SU-DHL-6 (cell line): ENCODE results near the gene STXBP3.

Experiments used
- H2AFZ ChIP-seq: fragments of 200-600 bp; sonication (generic); 2 replicates; pipeline ENCODE4 v1.6.1; 2014; ENCODE audit warnings: low read depth, mild to moderate bottlenecking, moderate library complexity, mixed read lengths, antibody characterized with exemption, low read length; ENCODE audit not compliant: severe bottlenecking
- H3F3A ChIP-seq: fragments of 200-600 bp; shearing (Covaris generic); 2 replicates; pipeline ENCODE4 v1.6.0; 2016; ENCODE audit warnings: antibody characterized with exemption, mild to moderate bottlenecking; ENCODE audit not compliant: insufficient read depth
- H3K27ac ChIP-seq: fragments of 200-600 bp; sonication (generic); 2 replicates; pipeline ENCODE4 v1.5.1; 2016; ENCODE audit warnings: low read depth, mild to moderate bottlenecking, low read length, moderate library complexity, mixed read lengths
- H3K27me3 ChIP-seq: fragments of 200-600 bp; sonication (generic), shearing (Covaris generic); 2 replicates; pipeline ENCODE4 v1.6.0; 2014; ENCODE audit warnings: mild to moderate bottlenecking, low read length
- H3K36me3 ChIP-seq: fragments of 200-600 bp; sonication (generic); 2 replicates; pipeline ENCODE4 v1.6.1; 2014; ENCODE audit warnings: mild to moderate bottlenecking, low read length, mixed read lengths
- H3K4me2 ChIP-seq: fragments of 300-600, 200-600 bp; shearing (Covaris generic), sonication (generic); 2 replicates; pipeline ENCODE4 v1.6.0; 2014; ENCODE audit warnings: low read length, low read depth, mild to moderate bottlenecking; ENCODE audit not compliant: poor library complexity, severe bottlenecking
- H3K4me3 ChIP-seq: fragments of 200-600 bp; sonication (generic); 2 replicates; pipeline ENCODE4 v1.5.1; 2014; ENCODE audit warnings: antibody characterized with exemption, low read length, mild to moderate bottlenecking, mixed read lengths; ENCODE audit not compliant: insufficient read depth, poor library complexity, severe bottlenecking
- H3K79me2 ChIP-seq: fragments of 200-600 bp; sonication (generic); 2 replicates; pipeline ENCODE4 v1.6.1; 2014; ENCODE audit warnings: mild to moderate bottlenecking, low read length, moderate library complexity; ENCODE audit not compliant: insufficient read depth
- H3K9ac ChIP-seq: fragments of 200-600 bp; sonication (generic); 2 replicates; pipeline ENCODE4 v1.7.0; 2014; ENCODE audit warnings: mild to moderate bottlenecking, low read length
- H3K9me2 ChIP-seq: fragments of 200-600 bp; sonication (generic); replicated peaks from 2 replicates; pipeline ENCODE4 v1.6.1; 2014; ENCODE audit warnings: low read length; ENCODE audit not compliant: insufficient read depth
- H3K9me3 ChIP-seq: fragments of 200-600 bp; sonication (generic); 2 replicates; pipeline ENCODE4 v1.6.1; 2014; ENCODE audit warnings: low read length, mixed read lengths; ENCODE audit not compliant: insufficient read depth
- H4K20me1 ChIP-seq: fragments of 200-600 bp; sonication (generic); 2 replicates; pipeline ENCODE4 v1.6.1; 2014; ENCODE audit warnings: low read depth, mild to moderate bottlenecking, antibody characterized with exemption, low read length, moderate library complexity, mixed read lengths
- EZH2phosphoT487 ChIP-seq: fragments of 200-600 bp; sonication (generic), shearing (Covaris generic); conservative IDR thresholded peaks from 2 replicates; pipeline ENCODE4 v1.6.1; 2018; ENCODE audit warnings: mild to moderate bottlenecking, antibody characterized with exemption, low read length, moderate library complexity, mixed read lengths
- TF ChIP-seq, protein P1 (sequence below): fragments of 200-600 bp; sonication (generic); IDR thresholded peaks from one replicate; pipeline ENCODE4 v1.5.1; 2017; ENCODE audit warnings: antibody characterized with exemption, mild to moderate bottlenecking, low read length, moderate library complexity; ENCODE audit not compliant: insufficient read depth, poor library complexity, severe bottlenecking

Gene STXBP3

DNA sequence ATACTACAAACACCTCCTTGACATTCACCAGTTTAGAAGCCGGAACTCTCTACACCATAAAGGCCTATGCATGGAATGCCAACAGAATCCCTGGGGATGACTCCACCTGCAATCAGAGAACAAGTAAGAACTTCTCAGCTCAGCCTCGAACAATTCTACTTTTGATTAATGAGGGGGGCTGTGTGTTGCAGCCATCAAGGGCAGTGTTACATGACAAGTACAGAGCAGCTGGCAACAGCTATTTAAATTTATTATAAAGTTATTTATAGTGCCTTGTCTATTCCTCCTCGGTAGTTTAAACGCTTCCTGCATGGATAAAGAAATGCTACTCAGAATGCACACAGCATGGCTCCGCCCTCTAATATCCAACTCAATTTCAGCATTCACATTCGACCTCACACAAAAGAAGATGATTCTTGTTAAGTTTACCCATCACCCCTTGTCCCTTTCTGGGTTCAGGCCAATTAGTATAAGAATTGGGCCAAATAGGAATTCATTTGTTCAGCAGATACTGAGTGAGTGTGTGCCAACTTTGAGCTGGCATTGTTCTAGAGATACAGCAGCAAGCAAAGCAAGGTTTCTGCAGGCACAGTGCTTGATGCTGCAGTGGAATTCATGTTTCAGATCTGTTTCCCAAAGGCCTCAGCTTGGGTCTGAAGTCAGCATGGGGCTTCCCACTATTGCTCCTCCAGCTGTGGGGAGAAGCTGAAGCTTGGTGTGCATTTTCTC is 27.4 kb upstream of the STXBP3 start:
- H3K27me3 ChIP-seq: no peaks in the 10 kb centered on the region
- no peak overlapping the region for H3K4me3 ChIP-seq
- no peaks in the 10 kb centered on the region for H3K79me2 ChIP-seq
- no peak overlapping the region for H2AFZ ChIP-seq
- no peak overlapping the region for H3K27ac ChIP-seq
- H3K36me3 ChIP-seq: no peaks in the 10 kb centered on the region
- H3F3A ChIP-seq: no peaks in the 10 kb centered on the region
- H3K9me3 ChIP-seq: no peaks in the 10 kb centered on the region
- no peaks in the 10 kb centered on the region for H3K9me2 ChIP-seq
- H4K20me1 ChIP-seq: no peaks in the 10 kb centered on the region
- no peak overlapping the region for H3K4me2 ChIP-seq
- TF ChIP-seq, protein P1, sequence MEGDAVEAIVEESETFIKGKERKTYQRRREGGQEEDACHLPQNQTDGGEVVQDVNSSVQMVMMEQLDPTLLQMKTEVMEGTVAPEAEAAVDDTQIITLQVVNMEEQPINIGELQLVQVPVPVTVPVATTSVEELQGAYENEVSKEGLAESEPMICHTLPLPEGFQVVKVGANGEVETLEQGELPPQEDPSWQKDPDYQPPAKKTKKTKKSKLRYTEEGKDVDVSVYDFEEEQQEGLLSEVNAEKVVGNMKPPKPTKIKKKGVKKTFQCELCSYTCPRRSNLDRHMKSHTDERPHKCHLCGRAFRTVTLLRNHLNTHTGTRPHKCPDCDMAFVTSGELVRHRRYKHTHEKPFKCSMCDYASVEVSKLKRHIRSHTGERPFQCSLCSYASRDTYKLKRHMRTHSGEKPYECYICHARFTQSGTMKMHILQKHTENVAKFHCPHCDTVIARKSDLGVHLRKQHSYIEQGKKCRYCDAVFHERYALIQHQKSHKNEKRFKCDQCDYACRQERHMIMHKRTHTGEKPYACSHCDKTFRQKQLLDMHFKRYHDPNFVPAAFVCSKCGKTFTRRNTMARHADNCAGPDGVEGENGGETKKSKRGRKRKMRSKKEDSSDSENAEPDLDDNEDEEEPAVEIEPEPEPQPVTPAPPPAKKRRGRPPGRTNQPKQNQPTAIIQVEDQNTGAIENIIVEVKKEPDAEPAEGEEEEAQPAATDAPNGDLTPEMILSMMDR: no peak
- TF ChIP-seq EZH2phosphoT487: no peak
- H3K9ac ChIP-seq: no peak overlapping the region

DNA sequence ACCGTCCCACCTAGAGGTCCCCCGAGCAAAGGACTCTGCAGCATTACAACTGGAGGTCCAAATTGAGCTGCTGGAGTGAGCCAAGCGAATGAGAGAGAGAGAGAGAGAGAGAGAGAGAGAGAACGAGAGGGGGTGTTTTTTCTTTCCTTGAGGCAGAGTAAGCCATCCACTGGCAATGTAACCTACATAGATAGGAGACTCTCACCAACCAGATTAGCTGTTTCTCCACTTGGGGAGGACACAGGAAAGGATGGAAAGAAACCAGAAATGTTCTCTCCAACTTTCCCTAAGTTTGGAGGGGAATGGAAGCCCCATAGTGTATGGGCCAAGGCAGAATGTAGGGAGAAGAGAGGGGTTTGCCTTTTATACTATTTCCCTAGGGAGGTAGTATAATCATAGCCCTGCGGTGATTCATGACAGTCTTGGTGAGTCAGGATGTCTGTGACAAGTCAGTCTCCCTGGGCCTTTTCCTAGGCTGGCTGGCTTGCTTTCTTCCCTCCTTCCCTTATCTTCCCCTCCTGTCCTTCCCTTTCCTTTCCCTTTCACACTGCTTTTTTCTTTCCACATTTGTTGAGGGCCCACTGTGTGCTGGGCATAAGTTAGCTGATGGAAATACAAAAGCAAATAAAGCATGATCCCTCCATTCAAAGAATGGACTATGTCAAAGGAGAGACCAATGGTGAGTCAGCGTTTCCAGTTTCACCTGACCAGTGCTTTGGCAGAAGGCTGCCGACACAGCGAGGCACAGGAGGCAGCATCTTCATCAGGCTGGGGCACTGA is 26.6 kb upstream of the STXBP3 start:
- H3K9me2 ChIP-seq: no peaks in the 10 kb centered on the region
- no peak overlapping the region for H2AFZ ChIP-seq
- H3K4me2 ChIP-seq: no peak overlapping the region
- TF ChIP-seq, protein P1: no peak
- no peak for TF ChIP-seq EZH2phosphoT487
- no peaks in the 10 kb centered on the region for H3K36me3 ChIP-seq
- H3K9ac ChIP-seq: no peak overlapping the region
- H3K27ac ChIP-seq: no peak overlapping the region
- no peaks in the 10 kb centered on the region for H4K20me1 ChIP-seq
- H3K79me2 ChIP-seq: no peaks in the 10 kb centered on the region
- no peaks in the 10 kb centered on the region for H3F3A ChIP-seq
- no peaks in the 10 kb centered on the region for H3K9me3 ChIP-seq
- H3K4me3 ChIP-seq: no peak overlapping the region
- no peaks in the 10 kb centered on the region for H3K27me3 ChIP-seq

DNA sequence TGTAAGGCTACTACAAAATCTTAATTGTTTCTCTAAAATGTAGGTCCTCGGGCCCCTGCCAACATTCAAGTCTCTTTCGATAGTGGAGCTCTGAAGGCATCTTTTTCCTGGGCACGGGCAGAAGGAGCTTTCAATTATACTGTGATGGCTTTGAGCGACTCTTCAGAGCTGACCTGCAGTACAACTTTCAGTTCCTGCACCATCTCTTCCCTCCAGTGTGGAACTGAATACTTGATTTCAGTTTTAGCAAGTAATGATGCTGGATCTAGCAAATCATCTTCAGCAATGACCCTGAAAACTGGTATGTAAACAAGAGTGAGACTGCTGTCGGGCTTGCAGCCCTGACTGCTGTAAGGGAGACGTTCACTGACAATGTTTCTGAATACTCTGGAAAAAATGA is 24.2 kb upstream of the STXBP3 start:
- Histone ChIP-seq H3K9me2 (no peaks in the 10 kb centered on the region), H3K27ac (no peak overlapping the region), H2AFZ (no peak overlapping the region), H3K36me3 (no peaks in the 10 kb centered on the region), H4K20me1 (no peaks in the 10 kb centered on the region), H3K27me3 (no peaks in the 10 kb centered on the region), H3F3A (no peaks in the 10 kb centered on the region), H3K9ac (no peak overlapping the region), H3K9me3 (no peaks in the 10 kb centered on the region), H3K4me3 (no peak overlapping the region), H3K4me2 (no peak overlapping the region), H3K79me2 (no peaks in the 10 kb centered on the region)
- TF ChIP-seq EZH2phosphoT487: no peak
- TF ChIP-seq, protein P1: no peak
